HG02763 (cell line): Measurements from ENCODE around the gene TGFBR2.

Experiments
- ATAC-seq: cut with Tn5 transposase; IDR thresholded peaks from one replicate; pipeline ENCODE4 v1.9.1; 2021; ENCODE audit warnings: mild to moderate bottlenecking, moderate library complexity; ENCODE audit not compliant: unreplicated experiment

Gene TGFBR2

DNA sequence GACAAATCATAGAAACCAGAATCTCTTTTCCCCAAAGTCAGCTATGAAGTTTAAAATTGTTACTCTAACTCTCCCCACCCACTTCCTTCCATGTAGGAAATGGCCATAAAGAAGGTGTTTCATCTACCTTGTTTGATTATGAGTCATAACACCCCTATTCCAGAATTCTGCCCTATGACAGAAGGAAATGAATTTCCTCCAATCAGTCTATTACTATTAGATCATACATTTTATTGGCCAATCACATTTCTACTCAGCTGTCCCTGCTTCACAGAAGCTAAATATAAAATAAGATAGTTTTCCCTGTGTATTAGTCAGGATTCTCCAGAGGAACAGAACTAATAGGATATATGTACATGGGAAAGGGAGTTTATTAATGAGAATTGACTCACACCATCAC is 102.1 kb downstream of the TGFBR2 start:
- ATAC-seq, result no peak

DNA sequence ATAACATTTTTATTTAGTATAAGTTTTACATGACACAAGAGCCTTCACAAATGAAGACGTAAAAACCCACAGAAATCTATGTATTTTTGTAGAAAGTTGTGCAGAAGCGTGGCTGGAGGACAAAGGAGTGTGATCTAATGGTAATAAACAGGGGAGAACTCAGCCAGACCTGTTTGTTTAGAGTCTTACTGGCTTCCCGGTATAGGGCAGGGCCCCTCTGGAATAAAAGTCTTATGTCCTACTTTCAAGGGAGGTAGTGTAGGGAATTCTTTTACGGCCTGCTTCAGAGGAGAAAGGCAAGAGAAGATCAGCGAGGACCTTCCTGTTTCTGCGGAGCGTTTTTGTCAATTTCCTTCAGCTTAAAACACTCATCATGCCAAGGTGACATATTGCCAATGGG is 103.6 kb downstream of the TGFBR2 start:
- no peak for ATAC-seq

GRCh38 chr3:30711151-30711550 is 104.8 kb downstream of the TGFBR2 start:
- no peak for ATAC-seq

DNA sequence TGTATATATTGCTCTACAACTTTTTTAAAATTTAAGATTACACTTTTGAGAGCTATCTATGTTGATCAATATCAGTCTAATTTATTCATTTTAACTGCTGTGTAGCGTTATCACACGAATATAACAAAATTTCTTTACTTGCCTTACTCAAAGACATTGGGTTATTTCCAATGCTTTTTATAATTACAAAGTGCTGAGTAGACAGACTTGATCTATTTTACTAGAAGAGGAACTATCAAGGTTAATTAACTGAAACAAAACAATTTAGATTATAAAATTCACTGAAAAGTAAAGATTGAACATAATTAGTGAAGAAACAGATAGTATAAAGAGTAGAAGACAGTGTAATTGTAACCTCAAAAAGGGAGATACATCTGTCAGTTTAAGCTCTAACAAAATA is 105.5 kb downstream of the TGFBR2 start:
- no peak for ATAC-seq

DNA sequence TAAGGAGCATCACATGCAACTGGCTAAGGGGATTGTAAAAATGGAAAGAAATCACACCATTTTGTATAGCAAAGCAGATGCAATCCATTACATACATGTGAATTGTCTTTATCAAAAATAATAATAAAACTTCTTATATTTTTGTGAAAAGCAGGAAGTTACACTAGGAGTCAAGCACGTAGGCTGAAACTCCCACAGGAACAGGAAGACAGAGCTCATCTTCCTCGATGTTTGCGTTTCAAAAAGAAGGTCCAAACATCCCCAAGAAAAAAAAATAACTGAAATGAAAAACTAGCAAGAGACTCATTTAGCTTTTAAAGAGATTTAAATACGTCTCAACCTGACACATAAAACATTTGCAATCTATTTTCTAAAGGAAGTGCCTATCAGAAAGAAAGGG is 106.6 kb downstream of the TGFBR2 start:
- ATAC-seq, result no peak

GRCh38 chr3:30713885-30714503 is 107.6 kb downstream of the TGFBR2 start:
- no peak for ATAC-seq

DNA sequence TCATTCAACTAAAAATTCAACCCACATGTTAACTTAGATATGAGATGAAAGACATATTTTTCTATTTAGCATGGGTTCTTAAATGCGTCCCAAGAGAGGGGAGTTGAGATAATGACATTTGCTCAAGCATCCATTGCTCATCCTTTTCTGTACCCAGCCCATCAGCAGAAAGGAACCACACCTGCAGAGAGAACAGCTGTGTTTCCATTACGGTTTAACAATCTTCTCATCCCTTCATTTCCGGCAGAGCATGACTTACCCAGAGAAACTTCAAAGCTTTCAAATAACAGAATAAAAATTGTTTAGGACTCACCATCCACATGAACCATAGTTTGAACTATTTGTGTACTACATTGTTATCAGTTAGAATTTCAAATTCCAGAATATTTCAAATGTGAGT is 113.1 kb downstream of the TGFBR2 start:
- ATAC-seq, result no peak

DNA sequence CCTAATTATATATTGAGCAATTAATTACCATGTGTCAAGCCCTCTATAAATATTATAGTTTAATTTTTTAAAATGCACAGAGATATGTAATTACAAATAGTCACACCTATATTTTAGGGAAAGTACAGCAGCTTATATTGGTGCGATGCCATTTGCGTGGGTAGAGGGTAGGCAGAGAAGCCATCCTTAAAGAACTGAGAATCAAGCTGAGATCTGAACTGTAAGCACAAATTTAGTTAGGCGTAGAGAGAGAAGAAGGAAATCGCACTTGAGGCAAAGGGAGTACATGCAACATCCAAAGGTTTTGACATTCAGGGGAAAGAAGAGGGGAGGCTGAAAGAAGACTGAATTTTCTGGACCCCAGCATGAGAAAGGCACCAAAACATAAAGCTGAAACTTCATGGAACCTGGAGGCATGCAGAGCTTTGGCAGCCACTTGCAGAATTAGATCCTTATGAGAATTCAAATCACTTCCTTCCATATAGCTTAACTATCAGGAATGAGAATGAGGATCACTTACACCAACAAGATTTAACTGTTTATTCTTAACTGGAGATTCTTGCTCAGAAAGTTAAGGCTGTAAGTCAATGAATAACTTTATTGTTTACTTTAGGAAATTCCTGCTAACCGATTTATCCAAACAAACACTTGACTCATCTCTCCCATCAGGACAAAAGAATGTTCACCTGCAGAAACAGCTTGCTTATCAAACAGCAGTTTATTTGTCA is 114.3 kb downstream of the TGFBR2 start:
- no peak for ATAC-seq

DNA sequence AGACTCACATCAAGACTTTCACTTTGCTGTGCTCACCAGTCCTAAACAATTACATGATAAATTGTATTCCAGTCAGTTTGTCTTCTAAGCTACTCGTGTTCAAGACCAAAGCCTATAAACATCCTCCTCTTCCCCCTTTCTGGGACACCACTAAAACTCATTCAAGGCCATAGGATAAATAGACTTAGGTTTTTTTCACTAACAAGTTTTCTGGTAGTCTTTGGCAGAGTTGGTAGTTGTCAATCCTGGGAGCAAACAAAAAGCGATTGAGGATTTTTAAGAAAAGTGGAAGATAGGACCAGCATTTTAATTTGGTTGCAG is 114.9 kb downstream of the TGFBR2 start:
- no peak for ATAC-seq

- ATAC-seq, result no peak
These were observed 116.8 kb downstream of the TGFBR2 start for GRCh38 chr3:30723211-30723610.

DNA sequence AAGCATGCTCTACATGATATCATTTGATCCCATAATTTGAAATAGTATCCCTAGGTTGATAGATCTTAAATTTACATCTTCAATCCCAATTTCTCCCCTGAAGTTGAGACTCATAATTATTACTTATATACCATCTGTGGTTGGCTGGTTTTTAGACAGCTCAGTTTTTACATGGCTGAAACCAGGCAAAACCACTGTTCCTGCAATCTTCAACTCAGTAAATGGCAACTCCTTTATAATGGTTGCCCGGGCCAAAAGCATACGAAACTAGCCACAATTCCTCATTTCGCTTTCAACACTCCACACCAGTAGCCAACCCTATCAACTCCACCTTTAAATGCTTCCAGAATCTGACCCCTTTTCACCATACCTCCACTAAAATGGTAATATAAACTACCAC is 118.5 kb downstream of the TGFBR2 start:
- no peak for ATAC-seq

- ATAC-seq, result no peak
These were observed 121.7 kb downstream of the TGFBR2 start for GRCh38 chr3:30728143-30728542.

- ATAC-seq, result no peak
These were observed 123.1 kb downstream of the TGFBR2 start for GRCh38 chr3:30729512-30729911.

DNA sequence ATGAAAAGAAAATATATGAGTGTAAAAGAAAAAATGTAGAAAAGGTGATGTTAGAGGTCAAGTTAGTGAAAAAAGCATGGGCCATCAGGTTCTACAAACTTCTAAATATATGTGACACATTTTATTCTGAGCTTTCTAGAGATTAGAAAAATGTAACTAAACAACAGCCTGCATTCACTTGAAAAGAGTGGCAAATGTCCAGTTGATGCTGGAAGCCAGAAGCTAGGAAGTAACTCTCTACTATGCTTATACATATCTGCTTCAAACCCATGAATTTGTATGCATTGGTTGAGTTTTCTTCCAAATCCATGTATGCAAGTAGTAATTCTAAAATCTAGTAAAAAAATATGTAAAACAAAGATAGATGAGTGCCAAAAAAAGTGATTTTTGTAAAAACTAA is 123.5 kb downstream of the TGFBR2 start:
- no peak for ATAC-seq

GRCh38 chr3:30730967-30731366 is 124.6 kb downstream of the TGFBR2 start:
- no peak for ATAC-seq

DNA sequence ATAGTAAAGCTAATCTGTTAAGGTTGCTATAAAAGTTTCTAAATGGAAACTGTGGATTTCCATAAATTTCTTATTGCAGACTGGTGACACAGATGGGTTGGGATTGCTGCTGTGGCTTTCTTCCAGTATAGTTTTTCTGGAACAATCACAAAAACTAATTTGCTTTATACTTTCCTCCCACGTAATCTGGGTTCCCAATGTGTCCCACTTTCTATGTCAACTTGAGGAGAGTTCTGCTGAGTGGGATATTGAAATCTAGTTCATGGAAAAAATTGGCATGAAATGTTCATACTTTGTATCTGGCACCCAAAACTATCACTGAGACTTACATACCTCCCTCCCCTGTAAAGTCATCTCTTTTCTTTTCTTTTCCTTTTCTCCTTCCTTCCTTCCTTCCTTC is 126.8 kb downstream of the TGFBR2 start:
- no peak for ATAC-seq

DNA sequence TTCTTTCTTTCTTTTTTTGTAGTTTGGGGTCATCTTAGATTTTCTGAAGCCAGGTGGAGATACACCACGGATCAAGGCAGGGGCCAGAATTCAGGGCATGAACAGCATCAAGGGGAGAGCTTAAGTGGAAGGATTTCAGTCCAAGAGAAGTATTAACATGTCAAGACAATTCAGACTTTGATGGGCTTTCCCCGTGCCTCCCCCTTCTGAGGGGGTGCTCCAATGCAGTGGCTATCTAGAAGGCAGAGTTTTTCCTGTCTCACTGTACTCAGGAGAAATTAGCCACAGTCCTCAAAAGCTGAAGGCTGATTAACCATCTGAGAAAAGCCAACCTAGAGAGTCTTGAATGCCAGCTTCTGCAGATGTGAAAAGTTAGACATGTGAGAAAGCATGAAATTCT is 127.3 kb downstream of the TGFBR2 start:
- no peak for ATAC-seq

GRCh38 chr3:30737743-30738499 is 131.5 kb downstream of the TGFBR2 start:
- no peak for ATAC-seq

GRCh38 chr3:30738605-30739004 is 132.2 kb downstream of the TGFBR2 start:
- ATAC-seq, result no peak

DNA sequence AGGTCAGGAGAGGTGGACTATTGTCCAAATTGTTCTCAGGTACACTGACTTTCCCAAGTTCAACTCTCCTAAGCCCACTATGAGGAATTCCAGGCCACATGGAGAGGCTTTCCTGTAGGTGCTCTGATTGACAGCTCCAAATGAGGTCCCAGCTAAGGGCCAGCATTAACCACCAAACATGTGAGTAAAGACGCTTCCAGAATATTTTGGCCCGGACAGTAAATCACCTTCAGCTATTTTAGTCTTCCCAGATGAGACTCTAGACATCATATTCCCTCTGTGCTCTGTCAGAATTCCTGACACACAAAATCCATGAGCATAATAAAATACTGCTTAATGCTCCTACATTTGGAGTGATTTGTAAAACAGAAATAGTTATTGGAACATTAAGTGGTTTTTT is 135.5 kb downstream of the TGFBR2 start:
- no peak for ATAC-seq

DNA sequence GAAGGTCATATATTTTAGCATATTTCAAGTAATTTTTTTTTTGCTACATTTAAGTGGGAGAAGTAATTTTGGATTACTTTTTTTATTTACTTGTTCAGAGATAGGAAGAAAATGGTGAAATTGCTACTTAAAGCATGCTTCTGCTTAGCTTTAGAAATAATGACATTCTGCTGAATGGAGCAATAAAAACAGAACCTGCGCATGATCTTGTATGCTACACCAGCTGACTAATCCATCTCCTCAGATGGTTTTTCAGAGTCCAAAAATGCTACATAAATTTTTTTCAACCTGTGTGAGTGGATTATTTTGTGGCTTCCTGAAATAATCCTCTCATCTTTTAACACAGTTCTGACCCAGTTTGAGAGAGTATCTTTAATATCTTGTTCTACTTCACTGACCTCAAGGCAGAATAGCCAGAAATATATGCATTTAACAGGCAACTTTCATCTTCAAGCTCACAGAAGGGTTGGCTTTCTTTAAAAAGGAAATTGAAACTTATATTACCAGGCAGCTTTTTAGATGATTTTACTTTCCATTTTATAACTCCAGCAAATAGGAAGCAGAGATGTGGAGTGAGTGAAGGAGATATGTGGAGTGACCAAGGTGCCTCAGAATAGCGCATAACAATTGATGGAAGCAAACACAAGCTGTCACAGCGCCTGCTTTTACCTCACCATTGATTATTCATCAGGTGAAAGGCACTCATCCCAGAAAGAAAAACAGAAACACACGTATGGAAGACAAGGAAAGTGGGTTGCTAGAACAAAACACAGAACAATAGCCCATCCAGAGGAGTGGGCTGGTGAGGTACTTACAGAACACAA is 136.6 kb downstream of the TGFBR2 start:
- no peak for ATAC-seq
